Measurements from ENCODE around the gene LRRC26.

LRRC26 gene

DNA sequence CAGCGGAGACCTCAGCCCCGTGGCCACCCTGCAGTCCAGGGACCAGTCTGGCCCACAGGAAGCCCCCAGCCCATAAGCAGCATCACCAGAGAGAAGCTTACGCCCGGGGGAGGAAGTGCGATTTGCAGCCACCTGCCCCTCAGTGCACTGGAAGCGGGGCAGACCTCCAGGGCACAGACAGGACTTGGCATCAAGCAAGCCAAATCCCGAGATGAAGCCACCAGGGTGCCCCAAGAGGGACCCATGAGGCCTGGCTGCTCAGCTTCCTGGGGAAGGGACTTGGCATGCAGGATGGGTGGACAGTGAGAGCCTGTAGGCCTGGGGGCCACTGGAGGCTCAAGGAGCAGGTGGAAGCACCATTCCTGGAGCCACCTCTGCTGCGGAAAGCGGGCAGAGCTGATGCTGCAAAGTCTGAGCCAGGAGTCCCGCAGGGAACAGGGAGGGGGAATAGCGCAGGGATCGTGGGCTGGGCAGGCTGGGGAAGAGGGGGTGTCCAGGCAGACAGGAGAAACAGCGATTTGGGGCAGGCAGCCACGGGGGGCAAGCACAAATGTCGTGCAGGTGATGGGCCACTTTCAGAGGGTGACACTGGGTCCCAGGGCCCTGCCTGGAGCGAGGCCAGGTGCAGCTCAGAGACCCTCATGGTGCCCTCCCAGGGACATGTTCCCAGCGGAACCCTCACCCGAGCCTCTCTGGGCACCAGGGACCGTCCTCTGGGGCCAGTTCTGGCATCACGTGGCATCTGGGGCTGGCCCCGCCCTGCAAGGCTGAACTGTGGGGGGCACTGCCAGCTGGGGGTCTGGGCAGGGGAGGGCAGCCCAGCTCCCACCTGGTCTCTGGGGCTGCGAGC is 3.2 kb downstream of the LRRC26 start:
- no peak for DNase-seq (ENCODE audit: low read depth)

DNA sequence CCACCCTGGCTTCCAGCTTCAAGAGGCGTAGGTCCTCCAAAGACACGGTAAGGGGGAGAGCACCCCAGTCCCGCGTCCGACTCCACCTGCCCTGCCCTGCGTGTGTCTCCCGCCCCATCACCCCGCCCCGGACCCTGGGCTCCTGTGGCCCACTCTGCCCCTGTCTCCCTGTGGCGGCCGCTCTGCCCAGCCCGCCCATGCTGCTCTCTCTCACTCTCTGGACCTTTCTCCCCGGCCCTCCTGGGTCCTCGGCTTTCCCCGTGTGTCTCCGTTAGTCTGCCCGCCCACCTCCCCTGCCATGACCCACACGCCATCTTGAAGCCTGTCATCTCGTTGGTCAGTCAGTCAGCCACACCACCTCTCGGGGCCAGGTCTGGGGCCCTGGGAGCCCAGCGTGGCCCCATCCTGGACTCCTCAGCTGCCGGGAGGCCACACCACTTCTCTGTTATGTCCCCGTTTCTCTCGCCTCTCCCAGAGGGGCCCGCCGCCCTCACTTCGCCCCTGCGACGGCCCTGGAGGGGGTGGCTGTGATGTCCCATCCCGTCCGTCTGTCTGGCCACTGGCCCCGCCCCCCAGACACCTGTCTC is 4.5 kb downstream of the LRRC26 start:
- no peak for DNase-seq (ENCODE audit: low read depth)

- no peak for DNase-seq (ENCODE audit: low read depth)
Observed at GRCh38 chr9:137164370-137165249, 5.2 kb downstream of the LRRC26 start.

DNA sequence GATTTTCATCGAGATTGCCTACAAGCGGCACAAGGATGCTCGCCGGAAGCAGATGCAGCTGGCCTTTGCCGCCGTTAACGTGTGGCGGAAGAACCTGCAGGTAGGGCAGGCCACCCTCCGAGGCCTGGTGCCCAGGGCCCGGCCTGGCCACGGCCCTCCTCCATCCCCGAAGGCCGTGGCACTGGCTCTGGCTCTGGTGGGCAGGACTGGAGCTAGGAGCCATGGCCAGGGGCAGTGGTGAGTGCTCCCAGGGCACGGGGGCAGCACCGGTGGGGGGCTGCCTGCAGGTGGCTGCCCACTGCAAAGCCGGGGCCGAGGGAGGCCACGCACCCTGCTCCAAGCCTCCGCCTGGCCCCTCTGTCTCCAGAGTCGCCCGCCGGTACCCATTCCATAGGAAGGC is 6.0 kb downstream of the LRRC26 start:
- no peak for DNase-seq (ENCODE audit: low read depth)

DNA sequence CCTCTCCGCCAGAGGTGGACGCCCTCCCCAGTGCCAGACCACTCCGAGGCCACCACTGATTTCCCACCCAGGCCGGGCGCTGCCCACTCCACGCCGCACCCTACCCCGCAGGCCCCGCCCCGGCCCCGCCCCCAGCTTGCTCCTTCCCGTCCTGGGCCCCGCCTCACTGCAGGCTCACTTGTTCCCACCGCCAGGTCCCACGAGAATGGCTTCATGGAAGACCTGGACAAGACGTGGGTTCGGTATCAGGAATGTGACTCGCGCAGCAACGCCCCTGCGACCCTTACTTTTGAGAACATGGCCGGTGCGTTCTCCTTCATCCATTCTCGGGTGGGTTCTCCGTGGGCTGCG is 6.5 kb downstream of the LRRC26 start:
- no peak for DNase-seq (ENCODE audit: low read depth)

GRCh38 chr9:137162505-137163364 is 7.1 kb downstream of the LRRC26 start:
- DNase-seq (ENCODE audit: low read depth), result no peak

GRCh38 chr9:137161558-137162486 is 8.0 kb downstream of the LRRC26 start:
- no peak for DNase-seq (ENCODE audit: low read depth)

GRCh38 chr9:137160716-137161557 is 8.9 kb downstream of the LRRC26 start:
- no peak for DNase-seq (ENCODE audit: low read depth)

DNA sequence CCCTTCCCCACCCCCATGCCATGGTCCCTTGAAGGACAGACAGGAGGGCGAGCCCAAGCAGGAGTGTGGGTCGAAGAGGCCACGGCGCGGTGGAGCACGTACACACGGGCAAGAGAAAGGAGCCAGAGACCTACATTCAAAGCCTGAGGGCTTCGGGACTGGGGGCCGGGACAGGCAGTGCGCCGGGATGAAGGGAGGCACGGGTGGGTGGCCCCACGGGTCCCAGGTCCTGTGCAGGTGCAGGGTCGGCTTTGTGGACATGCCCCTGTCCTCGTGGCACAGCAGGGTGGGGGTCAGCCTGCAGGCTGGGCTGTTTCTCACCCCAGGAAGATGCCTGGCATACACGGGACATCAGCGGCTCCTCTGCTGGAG is 9.8 kb downstream of the LRRC26 start:
- no peak for DNase-seq (ENCODE audit: low read depth)

- DNase-seq (ENCODE audit: low read depth), result no peak
Observed at GRCh38 chr9:137159105-137160053, 10.5 kb downstream of the LRRC26 start.

DNA sequence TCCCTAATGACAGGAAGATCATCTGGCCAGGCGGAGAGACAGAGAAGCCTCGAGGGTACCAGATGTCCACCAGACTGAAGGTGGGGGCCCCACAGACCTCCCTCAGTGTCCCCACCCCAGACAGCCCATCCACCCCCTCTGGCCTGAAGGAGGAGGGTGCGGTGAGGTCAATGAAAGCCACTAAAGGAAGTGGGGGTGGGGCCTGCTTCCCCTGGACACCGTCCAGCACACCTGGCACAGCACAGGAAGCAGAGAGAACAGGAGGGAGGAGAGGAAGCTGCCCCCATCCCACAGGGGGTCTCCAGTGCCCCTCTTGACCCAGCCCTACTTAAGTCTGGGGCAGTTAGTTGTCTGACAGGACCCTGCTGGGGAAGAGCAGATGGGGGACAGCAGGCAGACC is 11.2 kb downstream of the LRRC26 start:
- no peak for DNase-seq (ENCODE audit: low read depth)

GRCh38 chr9:137157618-137158415 is 12.0 kb downstream of the LRRC26 start:
- DNase-seq (ENCODE audit: low read depth), result no peak

DNA sequence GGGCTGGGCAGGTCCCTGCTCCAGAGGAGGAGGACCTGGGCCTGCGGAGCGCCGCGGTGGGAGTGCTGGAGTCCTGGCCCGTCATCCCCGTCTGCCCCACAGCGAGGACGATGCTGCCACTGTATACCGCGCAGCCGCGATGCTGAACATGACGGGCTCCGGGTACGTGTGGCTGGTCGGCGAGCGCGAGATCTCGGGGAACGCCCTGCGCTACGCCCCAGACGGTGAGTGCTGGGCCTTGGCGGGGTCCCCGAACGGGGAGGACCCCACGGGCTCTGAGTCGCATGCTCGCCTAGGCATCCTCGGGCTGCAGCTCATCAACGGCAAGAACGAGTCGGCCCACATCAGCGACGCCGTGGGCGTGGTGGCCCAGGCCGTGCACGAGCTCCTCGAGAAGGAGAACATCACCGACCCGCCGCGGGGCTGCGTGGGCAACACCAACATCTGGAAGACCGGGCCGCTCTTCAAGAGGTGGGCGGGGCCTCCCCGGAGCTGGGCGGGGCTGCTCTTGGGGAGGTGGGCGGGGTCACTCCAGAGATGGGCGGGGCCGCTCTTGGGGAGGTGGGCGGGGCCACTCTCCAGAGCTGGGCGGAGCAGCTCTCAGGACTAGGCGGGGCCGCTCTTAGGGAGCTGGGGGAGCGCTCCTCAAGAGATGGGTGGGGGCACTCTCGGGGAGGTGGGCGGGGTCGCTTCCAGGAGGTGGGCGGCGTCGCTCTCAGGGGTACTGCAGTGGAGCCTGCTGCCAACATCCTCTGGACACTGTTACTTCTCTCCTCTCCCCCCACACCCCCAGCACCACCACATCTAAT is 13.1 kb downstream of the LRRC26 start:
- peak; percentile 30 for DNase-seq (ENCODE audit: low read depth)

DNA sequence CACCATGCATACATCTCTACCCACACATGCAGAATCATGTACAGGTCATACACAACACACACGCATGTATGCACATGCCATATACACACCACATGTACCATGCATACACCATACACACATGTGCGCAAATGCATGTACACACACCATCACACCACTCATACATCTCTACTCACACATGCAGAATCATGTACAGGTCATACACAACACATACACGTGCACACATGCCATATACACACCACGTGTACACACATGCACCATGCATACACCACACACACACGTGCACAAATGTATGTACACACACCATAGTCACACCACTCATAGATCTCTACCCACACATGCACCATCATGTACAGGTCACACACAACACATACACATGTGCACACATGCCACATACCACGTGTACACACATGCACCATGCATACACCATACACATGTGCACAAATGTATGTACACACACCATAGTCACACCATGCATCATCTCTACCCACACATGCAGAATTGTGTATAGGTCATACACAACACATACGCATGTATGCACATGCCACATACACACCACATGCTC is 16.9 kb downstream of the LRRC26 start:
- no peak for DNase-seq (ENCODE audit: low read depth)

- no peak for DNase-seq (ENCODE audit: low read depth)
Observed at GRCh38 chr9:137150617-137151457, 19.0 kb downstream of the LRRC26 start.

Measured in stimulated activated CD8-positive, alpha-beta memory T cell treated with anti-CD3 and anti-CD28 coated beads, Interleukin-12 subunit alpha, Interleukin-12 subunit beta, amount 100 ng/mL, for 1 hour (primary cell).